ENCODE measurements around the gene URB1.

GRCh38 chr21:32330784-32331311, 62.0 kb downstream of the URB1 start:
- TF ChIP-seq POLR2A (IDR thresholded peaks at IDR 0.05; ENCODE audit: low read length) (no peak), GATA1 (IDR thresholded peaks at IDR 0.05; ENCODE audit: low read depth, low read length) (no peak)

Measured in erythroblast (primary cell).